AG04450 (cell line): ENCODE data around the gene FAM83D. TPM values are rescaled to one million over a fixed set of nuclear protein-coding genes. Genes with fewer than 3 reads are reported as not detected.

Experiments used
- CTCF ChIA-PET: fragments of 300-600, 350-600 bp; formaldehyde crosslinking; extraction: SDS; loops from one replicate; lab custom pipeline; 2022; ENCODE audit warnings: antibody characterized with exemption, inconsistent platforms; lab: Charles Lee
- POLR2A ChIA-PET: fragments of 350-600 bp; formaldehyde crosslinking; extraction: SDS; loops from one replicate; lab custom pipeline; 2021; ENCODE audit warnings: antibody characterized with exemption, inconsistent platforms; lab: Yijun Ruan, JAX
- DNase-seq: peaks from one replicate; pipeline ENCODE4 v3.0.0-alpha.2; 2011; ENCODE audit warnings: low read depth, low spot score
- H3K27ac ChIP-seq: one replicate; pipeline ENCODE4 v1.5.1; 2012; ENCODE audit warnings: low read depth, low read length, control low read depth
- H3K27me3 ChIP-seq: one replicate; pipeline ENCODE4 v1.6.0; 2012; ENCODE audit warnings: low read length; ENCODE audit not compliant: control insufficient read depth, insufficient read depth
- H3K4me3 ChIP-seq: 2 replicates; pipeline ENCODE4 v1.5.1; 2011; ENCODE audit warnings: mild to moderate bottlenecking, low read depth, low read length, control low read depth
- H3K9me3 ChIP-seq: 2 replicates; pipeline ENCODE4 v1.5.1; 2012; ENCODE audit warnings: low read length; ENCODE audit not compliant: control insufficient read depth, insufficient read depth
- polyA plus RNA-seq: library from polyadenylated mRNA; depleted of rRNA; stranded (reverse); fragments of >200 nt; gene quantifications from 2 replicates; pipeline ENCODE4 v1.2.3, GENCODE V29; 2011
- TF ChIP-seq, protein P1 (sequence below): IDR thresholded peaks from 2 replicates; pipeline ENCODE4 v1.5.1; 2011; ENCODE audit warnings: low read depth, low read length, control low read depth, inconsistent platforms

Gene FAM83D
- polyA plus RNA-seq, 1 experiment = 14.9 TPM

DNA sequence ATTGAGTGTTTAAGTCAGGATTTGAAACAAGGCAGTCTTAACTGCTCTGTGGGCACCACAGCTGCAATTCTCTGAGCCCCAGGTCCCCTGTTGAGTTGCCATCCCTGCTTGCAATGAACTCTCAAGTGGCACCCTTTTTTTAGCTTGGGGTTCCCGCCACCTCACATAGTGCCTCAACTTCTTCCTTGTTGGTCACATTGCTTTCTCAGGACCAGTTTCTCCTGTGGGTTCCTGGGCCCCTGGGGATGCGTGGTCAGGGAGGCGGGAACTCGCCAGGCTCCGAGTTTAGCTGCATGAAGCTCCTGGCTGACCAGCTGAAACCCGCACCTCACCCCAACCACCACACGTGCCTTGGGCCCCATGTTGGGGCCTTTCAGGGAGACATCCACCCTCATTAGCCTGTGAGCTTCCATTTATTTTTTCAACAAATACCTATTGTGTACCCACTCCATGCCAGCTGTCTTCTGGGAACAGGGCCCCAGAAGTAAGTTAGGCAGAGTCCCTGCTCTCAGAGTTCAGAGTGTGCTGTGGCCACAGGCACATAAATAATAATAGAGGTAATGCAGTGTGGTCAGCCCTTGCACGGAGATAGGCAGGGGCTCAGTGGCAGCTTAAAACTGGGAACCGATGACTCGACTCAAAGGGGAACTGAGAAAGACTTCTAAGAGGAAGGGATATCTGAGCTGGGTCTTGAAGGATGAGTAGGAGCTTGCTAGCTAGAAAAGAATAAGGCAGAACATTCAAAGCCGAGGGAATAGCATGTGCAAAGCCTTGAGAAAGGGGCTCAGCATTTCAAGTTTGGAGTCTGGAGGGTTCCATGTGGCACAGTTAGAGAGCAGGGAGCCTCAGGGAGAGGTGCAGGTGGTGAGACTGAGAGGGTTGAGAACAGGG, 33.9 kb upstream of the FAM83D start:
- no peak overlapping the region for H3K27ac ChIP-seq
- no peaks in the 10 kb centered on the region for H3K9me3 ChIP-seq
- TF ChIP-seq, protein P1, sequence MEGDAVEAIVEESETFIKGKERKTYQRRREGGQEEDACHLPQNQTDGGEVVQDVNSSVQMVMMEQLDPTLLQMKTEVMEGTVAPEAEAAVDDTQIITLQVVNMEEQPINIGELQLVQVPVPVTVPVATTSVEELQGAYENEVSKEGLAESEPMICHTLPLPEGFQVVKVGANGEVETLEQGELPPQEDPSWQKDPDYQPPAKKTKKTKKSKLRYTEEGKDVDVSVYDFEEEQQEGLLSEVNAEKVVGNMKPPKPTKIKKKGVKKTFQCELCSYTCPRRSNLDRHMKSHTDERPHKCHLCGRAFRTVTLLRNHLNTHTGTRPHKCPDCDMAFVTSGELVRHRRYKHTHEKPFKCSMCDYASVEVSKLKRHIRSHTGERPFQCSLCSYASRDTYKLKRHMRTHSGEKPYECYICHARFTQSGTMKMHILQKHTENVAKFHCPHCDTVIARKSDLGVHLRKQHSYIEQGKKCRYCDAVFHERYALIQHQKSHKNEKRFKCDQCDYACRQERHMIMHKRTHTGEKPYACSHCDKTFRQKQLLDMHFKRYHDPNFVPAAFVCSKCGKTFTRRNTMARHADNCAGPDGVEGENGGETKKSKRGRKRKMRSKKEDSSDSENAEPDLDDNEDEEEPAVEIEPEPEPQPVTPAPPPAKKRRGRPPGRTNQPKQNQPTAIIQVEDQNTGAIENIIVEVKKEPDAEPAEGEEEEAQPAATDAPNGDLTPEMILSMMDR = no peak
- DNase-seq = no peak
- POLR2A ChIA-PET = no interaction called here
- H3K27me3 ChIP-seq = peaks cover 18% of the 10 kb centered on the region
- H3K4me3 ChIP-seq = no peak overlapping the region
- CTCF ChIA-PET = interaction anchor here (0.6 to 2.0 kb wide), 19 partner anchors 8 to 252 kb away, joined by 3 to 10 read pairs (median 4); partner anchors contain the start of gene FAM83D

DNA sequence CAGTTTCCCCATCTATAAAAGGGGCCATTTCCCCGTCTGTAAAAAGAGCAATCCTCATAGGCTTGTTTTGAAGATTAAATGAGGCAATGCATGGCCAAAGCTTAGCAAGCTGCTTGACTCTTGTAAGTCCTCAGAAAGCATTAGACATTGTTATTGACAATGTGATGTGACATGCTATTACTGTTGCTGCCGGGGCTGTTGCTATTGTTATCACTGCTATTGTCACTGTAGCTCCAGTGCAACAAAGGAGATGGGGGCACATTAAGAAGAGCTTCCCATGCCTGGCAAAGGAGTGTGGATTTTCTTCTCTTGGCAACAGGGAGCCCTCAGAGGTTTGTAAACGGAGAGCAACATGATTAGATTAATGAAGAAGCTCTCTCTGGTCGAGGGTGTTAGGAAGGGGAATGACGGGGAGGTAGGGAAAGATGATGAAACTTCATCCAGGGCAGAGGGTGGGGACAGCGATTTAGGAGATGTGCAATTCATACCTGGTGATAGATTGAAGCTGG, 33.1 kb upstream of the FAM83D start:
- TF ChIP-seq, protein P1 = no peak
- CTCF ChIA-PET = interaction anchor here (0.5 to 2.0 kb wide), 22 partner anchors 8 to 252 kb away, joined by 3 to 10 read pairs (median 4); partner anchors contain the start of gene FAM83D

DNA sequence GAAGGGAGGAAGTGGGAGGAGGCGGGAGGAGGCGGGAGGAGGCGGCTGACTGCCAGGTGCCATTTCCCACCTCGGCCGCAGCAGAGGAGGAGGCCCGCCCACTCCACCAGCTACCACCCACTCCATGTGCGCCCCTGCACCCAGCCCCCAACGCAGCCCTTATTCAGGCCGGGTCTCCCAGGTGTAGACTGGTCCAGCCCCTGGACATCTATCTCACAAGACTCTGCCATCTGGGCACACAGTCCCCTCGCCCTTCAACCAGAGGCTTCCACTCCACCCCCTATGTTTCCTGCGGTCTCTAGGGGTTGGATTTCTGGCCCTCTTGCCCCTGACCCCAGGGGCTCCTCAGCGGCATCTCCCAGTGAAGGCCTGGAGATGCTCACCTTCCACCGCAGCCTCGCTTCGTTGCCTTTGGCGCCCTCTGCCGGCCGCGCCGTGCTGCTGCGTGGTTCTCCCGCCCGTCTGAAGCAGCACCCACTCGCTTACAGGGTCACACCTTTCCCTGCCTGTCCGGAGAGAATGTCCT, 32.6 kb upstream of the FAM83D start:
- DNase-seq = no peak
- CTCF ChIA-PET = interaction anchor here (0.5 to 2.0 kb wide), 21 partner anchors 8 to 253 kb away, joined by 3 to 10 read pairs (median 4); partner anchors contain the start of gene FAM83D
- TF ChIP-seq, protein P1 = peak; percentile 90
- Histone ChIP-seq H3K4me3 (no peak overlapping the region), H3K27me3 (peaks cover 18% of the 10 kb centered on the region), H3K27ac (no peak overlapping the region), H3K9me3 (no peaks in the 10 kb centered on the region)
- POLR2A ChIA-PET = no interaction called here

More for the DNA sequence above, 33.1 kb upstream of the FAM83D start:
- no peaks in the 10 kb centered on the region for H3K9me3 ChIP-seq
- no peak for DNase-seq
- no peak overlapping the region for H3K27ac ChIP-seq
- POLR2A ChIA-PET = no interaction called here
- peaks cover 18% of the 10 kb centered on the region for H3K27me3 ChIP-seq
- no peak overlapping the region for H3K4me3 ChIP-seq

DNA sequence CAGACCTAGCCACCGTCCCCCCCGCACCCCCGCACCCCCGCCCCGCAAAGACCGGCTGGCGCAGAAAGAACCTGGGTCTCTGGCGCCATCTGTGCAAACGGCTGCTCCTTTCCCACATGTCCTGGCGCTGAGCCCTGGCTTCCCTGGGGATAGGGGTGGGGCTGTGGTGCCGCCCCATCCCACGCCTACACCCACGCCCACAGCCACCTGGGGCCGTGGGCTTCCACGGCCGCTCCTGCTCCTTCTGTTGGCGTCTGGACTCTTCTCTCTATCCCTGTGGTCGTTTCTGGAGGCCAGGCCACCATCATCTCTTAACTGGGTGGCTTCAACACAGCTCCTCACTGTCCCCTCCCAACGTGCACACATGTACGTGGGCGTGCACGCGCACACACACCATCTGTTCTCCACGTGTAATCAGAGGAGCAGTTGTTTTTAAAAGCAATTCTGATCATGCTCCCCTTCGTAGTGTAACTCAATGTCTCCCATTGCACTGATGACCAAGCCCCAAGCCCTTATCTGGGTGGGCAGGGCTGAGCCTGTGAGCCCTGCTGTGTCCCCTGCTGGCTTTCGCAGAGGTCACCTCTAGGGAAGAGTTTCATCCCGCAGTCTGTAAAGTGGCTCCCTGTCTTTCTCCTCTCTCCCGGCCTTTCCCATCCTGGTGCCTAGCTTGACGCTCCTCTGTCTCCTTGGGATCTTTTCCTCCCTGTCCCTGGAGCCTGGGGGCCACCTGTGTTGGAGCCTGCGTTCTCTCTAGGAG, 31.9 kb upstream of the FAM83D start:
- H3K9me3 ChIP-seq = no peaks in the 10 kb centered on the region
- no peak overlapping the region for H3K27ac ChIP-seq
- TF ChIP-seq, protein P1 = no peak
- no peak overlapping the region for H3K4me3 ChIP-seq
- no peak for DNase-seq
- CTCF ChIA-PET = interaction anchor here (0.6 to 1.5 kb wide), 7 partner anchors 12 to 1677 kb away, joined by 3 to 5 read pairs (median 3); no protein-coding TSS in a partner anchor
- peaks cover 23% of the 10 kb centered on the region for H3K27me3 ChIP-seq
- POLR2A ChIA-PET = no interaction called here
